Heart right ventricle (tissue), 16 donors: Measurements from ENCODE around the gene CACNB2. TPM values are rescaled to one million over a fixed set of nuclear protein-coding genes. Genes with fewer than 3 reads are reported as not detected.

ENCODE experiments used
- ATAC-seq, 8 donors: fragments of 200-7000 bp; cut with Tn5 transposase; one replicate each; pipeline ENCODE4 v1.9.1; 2020; ENCODE audit warnings: mild to moderate bottlenecking in 8 of 8, moderate library complexity in 8 of 8, moderate number of reproducible peaks in 1 of 8
- DNase-seq, 2 donors: peaks; one replicate each; pipeline ENCODE4 v3.0.0-alpha.2; 2020
- H3K27ac ChIP-seq, 10 donors: fragments of 200-600 bp; sonication (generic) in 2 of 10; one replicate each; pipeline versions ENCODE4 v1.5.0 to v1.8.0; 2020 to 2022; ENCODE audit warnings: mild to moderate bottlenecking in 3 of 10
- H3K27me3 ChIP-seq, 7 donors: fragments of 200-600 bp; one replicate each; pipeline ENCODE4 v1.8.0; 2021 to 2022; ENCODE audit warnings: mild to moderate bottlenecking in 2 of 7
- H3K36me3 ChIP-seq, 9 donors: fragments of 200-600 bp; sonication (generic) in 1 of 9; one replicate each; pipeline versions ENCODE4 v1.5.0 to v1.8.0; 2020 to 2022; ENCODE audit warnings: mild to moderate bottlenecking in 2 of 9
- H3K4me1 ChIP-seq, 9 donors: fragments of 200-600 bp; sonication (generic) in 1 of 9; one replicate each; pipeline versions ENCODE4 v1.5.0 to v1.8.0; 2020 to 2022; ENCODE audit warnings: mild to moderate bottlenecking in 4 of 9
- H3K4me3 ChIP-seq, 10 donors: fragments of 200-600 bp; sonication (generic) in 2 of 10; one replicate each; pipeline versions ENCODE4 v1.5.0 to v1.8.0; 2020 to 2022; ENCODE audit warnings: mild to moderate bottlenecking in 7 of 10, moderate library complexity in 2 of 10
- H3K9me3 ChIP-seq, 11 donors: fragments of 200-600 bp in 10 of 11; sonication (generic) in 2 of 11; one replicate each; pipeline versions ENCODE4 v1.5.0 to v1.8.0; 2013 to 2022; ENCODE audit warnings: mild to moderate bottlenecking in 2 of 11, control low read depth in 1 of 11, moderate library complexity in 1 of 11
- WGBS, 2 donors: extraction: QIAGEN DNeasy Blood & Tissue Kit; methylation state at CpG; one replicate each; pipeline ENCODE4 v1.1.7; 2013; ENCODE audit warnings: inconsistent platforms in 1 of 2; 5-methylcytosine and 5-hydroxymethylcytosine counted together
- intact Hi-C, 10 donors: fragments of 100-400 bp; cut with DNase I; formaldehyde crosslinking; loops; one replicate each; pipeline versions ENCODE4 v1.11.1 to v1.14.2; 2022
- polyA plus RNA-seq, 2 donors: library from polyadenylated mRNA; stranded (reverse); fragments of 200-250 nt; gene quantifications; one replicate each; pipeline ENCODE4 v1.2.3, GENCODE V29; 2013
- total RNA-seq, 10 donors: library from RNA; stranded (reverse); fragmentation: NEBNext Ultra II Directional in 3 of 10; extraction: Animal tissue kit (Norgen Biotek cat#: 25700) in 3 of 10; gene quantifications; one replicate each; pipeline versions ENCODE4 v1.2.1 to v1.2.4, GENCODE V29; 2021 to 2023
- TF ChIP-seq, protein P1 (sequence below), 9 donors: fragments of 200-600 bp; sonication (generic) in 2 of 9; IDR thresholded peaks; one replicate each; pipeline versions ENCODE4 v1.5.0 to v1.8.0; 2021 to 2022; ENCODE audit warnings: antibody characterized with exemption in 9 of 9, mild to moderate bottlenecking in 5 of 9, moderate library complexity in 1 of 9
- donor health status: Arrhythmogenic right ventricular cardiomyopathy.
- donor health status: ischemic (EF 13 %, LVEDD 7.1; RV severe dilation, severe dysfunction).
- donor health status: healthy with polysubstance abuse.
- donor health status: DM: no; HTN: yes; CAD: no.
- donor health status: DM: no; HTN: no; CAD: no.
- donor health status: ischemic (EF 25% LVEDD 6.9; RV normal size, moderate dysfunction).
- donor health status: ischemic (EF 25% LVEDD 5.7; RV mildly dilated, moderate dysfunction).
- donor health status: healthy.
- donor health status: DM: yes; HTN: yes; CAD: no.
- donor health status: Ischemic cardiomyopathy.
- donor health status: ischemic (EF 35%, LVEDD 5.7; RV mildly dilated, moderate dysfunction).
- donor health status: nonischemic (EF 11% LVEDD 7.7; RV severe dilation, severe dysfunction).
- donor health status: DM: yes; HTN: yes; CAD: no.
- donor health status: PGD.
- donor health status: ischemic (EF 29% LVEDD 5.4; RV normal size, mild dysfunction).
- donor health status: nonischemic (EF 23%, LVEDD 6.1; RV moderate dilation, normal function).

The CACNB2 gene
- total and polyA plus RNA-seq, 12 donors: 8.9 to 71.1 (median 36.7) TPM

DNA sequence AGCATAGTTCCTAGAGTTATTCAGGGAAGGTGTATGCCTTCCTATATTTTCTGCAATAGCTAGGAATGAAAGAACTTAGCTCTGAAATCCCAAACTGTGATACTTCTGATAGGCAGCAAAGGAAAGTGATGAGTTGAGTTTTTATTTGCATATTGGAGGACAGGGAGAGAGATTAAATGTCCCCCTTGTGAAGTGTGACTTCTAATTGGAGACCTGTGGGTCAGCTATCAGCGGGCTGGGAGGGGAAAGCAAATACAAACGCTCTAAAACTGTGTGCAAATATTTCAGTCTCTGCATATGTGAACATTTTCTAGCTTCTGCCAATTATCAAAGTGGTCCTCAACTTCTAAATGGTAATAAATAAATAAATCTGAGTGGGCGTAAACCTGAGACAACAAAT, 203.3 kb downstream of the CACNB2 start:
- no peaks in the 10 kb centered on the region for H3K27me3 ChIP-seq
- no peaks in the 10 kb centered on the region for H3K9me3 ChIP-seq
- H3K36me3 ChIP-seq: no peaks in the 10 kb centered on the region
- intact Hi-C loops: loop anchor here in 4 of 10 donors (5.0 to 10.0 kb wide), 2 partner anchors 121 to 129 kb away; no protein-coding TSS in a partner anchor
- TF ChIP-seq, protein P1, sequence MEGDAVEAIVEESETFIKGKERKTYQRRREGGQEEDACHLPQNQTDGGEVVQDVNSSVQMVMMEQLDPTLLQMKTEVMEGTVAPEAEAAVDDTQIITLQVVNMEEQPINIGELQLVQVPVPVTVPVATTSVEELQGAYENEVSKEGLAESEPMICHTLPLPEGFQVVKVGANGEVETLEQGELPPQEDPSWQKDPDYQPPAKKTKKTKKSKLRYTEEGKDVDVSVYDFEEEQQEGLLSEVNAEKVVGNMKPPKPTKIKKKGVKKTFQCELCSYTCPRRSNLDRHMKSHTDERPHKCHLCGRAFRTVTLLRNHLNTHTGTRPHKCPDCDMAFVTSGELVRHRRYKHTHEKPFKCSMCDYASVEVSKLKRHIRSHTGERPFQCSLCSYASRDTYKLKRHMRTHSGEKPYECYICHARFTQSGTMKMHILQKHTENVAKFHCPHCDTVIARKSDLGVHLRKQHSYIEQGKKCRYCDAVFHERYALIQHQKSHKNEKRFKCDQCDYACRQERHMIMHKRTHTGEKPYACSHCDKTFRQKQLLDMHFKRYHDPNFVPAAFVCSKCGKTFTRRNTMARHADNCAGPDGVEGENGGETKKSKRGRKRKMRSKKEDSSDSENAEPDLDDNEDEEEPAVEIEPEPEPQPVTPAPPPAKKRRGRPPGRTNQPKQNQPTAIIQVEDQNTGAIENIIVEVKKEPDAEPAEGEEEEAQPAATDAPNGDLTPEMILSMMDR (IDR thresholded peaks at IDR 0.05): no peak
- 42 to 56% methylated on average over 3 of the region's 3 CpGs for WGBS, 2 donors
- H3K4me3 ChIP-seq: peak overlapping the region in 9 of 10 donors; percentile 38 to 67 (median 54)
- peak in 4 of 8 donors; percentile 30 to 51 (median 40) for ATAC-seq
- H3K4me1 ChIP-seq: peaks cover 0 to 5% (median 0%) of the 10 kb centered on the region in 9 donors
- no peak for DNase-seq
- H3K27ac ChIP-seq: peak overlapping the region in 8 of 10 donors; percentile 15 to 87 (median 74)

DNA sequence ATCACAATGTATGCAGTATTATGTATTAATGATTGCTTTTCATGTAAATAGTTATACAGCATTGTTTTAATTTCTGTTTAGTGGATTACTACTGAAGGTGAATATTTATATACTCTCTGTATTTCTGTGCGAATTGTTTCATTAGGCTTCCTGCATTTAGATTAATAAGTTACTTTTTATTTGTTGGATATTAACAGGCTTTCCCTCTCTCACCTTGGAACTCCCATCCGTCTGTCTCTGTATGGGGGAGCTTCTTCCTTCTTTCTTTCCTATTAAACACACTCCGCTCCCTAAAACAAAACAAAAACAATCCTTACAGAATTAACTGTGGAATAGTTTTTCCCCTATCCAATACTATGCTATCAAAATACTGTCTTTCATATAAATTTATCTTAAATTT, 205.1 kb downstream of the CACNB2 start:
- Histone ChIP-seq H3K36me3 (no peaks in the 10 kb centered on the region), H3K27ac (peak overlapping the region in 7 of 10 donors; percentile 49 to 87 (median 55)), H3K4me1 (peaks cover 0 to 11% (median 0%) of the 10 kb centered on the region in 9 donors), H3K27me3 (no peaks in the 10 kb centered on the region), H3K9me3 (no peaks in the 10 kb centered on the region), H3K4me3 (peak overlapping the region in 6 of 10 donors; percentile 1 to 63 (median 12))
- intact Hi-C loops: loop anchor here in 3 of 10 donors (10.0 kb wide), 1 partner anchor 119 kb away; no protein-coding TSS in a partner anchor
- WGBS, 2 donors: 65 to 86% methylated on average over 3 of the region's 3 CpGs
- ATAC-seq: no peak
- TF ChIP-seq, protein P1 (IDR thresholded peaks at IDR 0.05): no peak
- DNase-seq: no peak

DNA sequence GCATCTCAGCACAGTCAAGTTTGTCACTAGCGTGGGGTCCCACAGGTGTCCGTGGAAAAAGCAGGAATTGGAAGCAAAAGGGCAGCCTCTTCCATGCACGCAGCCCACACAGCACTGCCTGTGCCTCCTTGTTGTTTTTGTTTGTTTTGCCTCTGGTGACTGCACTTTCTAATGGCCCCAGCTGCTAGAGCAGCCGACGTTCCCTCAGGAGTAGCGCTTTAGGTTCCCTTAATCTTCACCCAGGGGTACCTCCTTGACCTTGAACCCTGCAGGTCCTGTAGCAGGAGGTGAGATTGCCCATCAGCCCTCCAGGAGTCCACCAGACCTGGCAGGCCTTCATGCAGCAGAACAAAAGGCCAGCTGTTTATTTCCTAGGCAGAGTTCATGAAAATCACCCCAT, 210.1 kb downstream of the CACNB2 start:
- TF ChIP-seq, protein P1 (IDR thresholded peaks at IDR 0.05): no peak
- intact Hi-C loops: no loop called here
- no peak overlapping the region for H3K4me3 ChIP-seq
- H3K36me3 ChIP-seq: no peaks in the 10 kb centered on the region
- peak overlapping the region in 8 of 10 donors; percentile 26 to 64 (median 52) for H3K27ac ChIP-seq
- H3K27me3 ChIP-seq: no peaks in the 10 kb centered on the region
- H3K9me3 ChIP-seq: no peaks in the 10 kb centered on the region
- DNase-seq (no peak), ATAC-seq (peak in 4 of 8 donors; percentile 13 to 34 (median 20))
- WGBS, 2 donors: 57 to 60% methylated on average over 6 of the region's 6 CpGs
- H3K4me1 ChIP-seq: peaks cover 0 to 21% (median 0%) of the 10 kb centered on the region in 9 donors

DNA sequence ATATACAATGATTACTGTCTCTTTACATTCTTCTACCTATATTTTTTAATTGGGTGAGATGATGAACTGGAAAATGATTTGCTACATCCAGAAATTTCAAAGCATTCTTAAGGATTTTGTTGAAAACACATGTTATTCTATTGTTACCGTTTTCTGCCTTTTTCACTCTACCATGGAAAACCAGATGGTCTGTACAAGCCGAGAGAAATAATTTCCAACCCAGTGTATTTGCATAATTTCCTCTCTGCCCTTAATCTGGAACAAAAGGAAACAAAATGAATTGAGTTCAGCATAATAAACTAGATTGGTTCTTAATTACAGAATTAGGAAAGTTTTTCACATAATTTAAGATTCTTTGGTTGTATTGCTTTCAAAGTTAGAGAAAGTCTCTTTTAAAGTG, 211.2 kb downstream of the CACNB2 start:
- peak overlapping the region in 1 of 10 donors; percentile 17 for H3K4me3 ChIP-seq
- WGBS, 2 donors: 36 to 39% methylated on average over 2 of the region's 2 CpGs
- H3K27me3 ChIP-seq: no peaks in the 10 kb centered on the region
- ATAC-seq: no peak
- intact Hi-C loops: no loop called here
- no peak for DNase-seq
- no peaks in the 10 kb centered on the region for H3K9me3 ChIP-seq
- H3K4me1 ChIP-seq: peaks cover 0 to 21% (median 0%) of the 10 kb centered on the region in 9 donors
- TF ChIP-seq, protein P1 (IDR thresholded peaks at IDR 0.05): no peak
- peak overlapping the region in 8 of 10 donors; percentile 3 to 64 (median 42) for H3K27ac ChIP-seq
- no peaks in the 10 kb centered on the region for H3K36me3 ChIP-seq
